ENCODE data around the gene H19. TPM values are rescaled to one million over a fixed set of nuclear protein-coding genes. Genes with fewer than 3 reads are reported as not detected.

The H19 gene
- total RNA-seq, 1 donor from 2014 or later, result 67.3 TPM

DNA sequence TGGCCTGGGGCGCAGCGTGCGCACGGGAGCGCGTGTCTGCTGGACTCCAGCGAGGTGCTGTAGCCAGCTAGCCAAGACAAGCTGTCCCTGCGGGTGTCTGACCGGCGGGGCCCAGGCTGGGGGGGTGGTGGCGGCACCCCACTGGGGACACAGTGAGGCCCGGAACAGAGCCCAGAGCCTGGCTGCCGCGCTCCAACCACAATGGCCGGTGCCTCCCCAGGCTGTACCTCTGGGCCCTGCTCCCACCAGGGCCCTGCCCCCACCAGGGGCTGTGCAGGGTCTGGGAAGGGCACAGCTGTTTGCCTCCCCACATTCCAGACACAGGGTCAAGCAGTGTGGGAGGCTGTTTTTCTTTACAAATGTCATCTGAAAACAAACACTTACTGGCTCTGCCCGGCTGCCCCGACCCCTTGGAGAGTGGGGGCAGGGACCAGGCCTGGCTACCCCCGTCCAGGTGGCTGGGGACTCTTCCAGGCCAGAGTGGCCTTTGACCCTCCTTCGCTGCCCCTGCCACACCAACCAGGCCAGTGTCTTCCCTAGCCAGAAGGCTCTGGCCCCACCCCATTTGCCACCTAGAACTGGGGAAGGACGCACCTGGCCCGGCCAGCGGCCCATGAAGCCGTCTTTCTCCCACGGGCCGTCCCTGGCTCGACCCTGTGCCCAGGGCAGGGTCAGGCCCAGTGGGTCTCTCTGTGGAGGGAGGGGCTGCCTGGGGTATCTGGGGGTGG, 14.6 kb downstream of the H19 start:
- no peak for DNase-seq (ENCODE audit: low spot score)

DNA sequence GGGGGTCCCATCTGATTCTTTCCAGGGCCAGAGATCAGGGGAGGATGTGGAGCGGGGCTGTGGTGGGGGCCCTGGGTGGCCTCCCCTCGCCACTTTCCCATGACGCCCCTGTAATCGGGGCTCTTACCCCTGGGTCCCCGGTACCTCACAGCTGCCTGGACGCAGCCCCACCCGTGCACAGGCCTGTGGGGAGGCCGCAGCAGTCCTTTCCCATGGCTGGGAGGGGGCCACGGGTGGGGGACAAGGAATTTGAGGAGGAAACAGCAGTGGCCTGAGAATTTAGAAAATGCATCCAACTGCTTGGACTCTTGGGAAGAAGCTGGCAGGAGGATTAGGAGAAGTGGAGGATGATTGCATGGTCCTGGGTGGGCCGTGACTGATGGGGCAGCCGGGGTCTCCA, 18.0 kb downstream of the H19 start:
- no peak for DNase-seq (ENCODE audit: low spot score)

DNA sequence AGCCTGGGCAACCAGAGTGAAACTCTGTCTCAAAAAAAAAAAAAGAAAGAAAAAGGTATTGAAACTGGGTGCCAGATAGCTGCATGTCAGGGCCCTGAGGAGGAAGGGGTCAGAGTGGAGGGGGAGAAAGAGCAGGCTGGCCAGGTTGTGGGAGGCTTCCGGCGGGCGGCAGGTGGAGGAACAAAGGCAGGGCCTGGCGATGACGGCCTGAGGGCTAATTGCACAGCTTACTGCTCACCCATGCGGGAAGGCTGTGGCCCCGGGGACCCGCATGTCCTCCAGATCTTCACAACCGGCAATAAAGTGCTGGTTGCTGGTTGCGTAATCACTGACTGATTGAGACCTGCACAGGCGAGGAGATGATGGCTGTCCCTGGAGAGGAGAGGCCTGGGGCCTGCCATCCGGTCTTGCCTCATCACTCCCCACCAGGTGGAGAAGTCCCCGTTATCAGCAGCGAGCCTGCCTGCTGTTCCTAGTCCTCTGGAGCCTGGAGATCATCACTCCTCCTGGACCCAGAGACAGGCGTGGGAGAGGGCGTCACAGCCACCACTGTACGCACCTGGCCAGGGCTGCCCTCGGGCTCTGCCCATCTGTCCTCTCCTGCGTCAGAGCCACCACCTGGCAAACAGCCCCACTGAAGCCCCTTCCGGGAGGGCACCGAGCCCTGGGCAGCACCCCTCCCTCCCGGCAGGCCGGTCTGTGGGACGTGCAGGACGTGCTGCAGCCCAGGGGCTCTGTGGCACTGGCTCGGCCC, 18.7 kb downstream of the H19 start:
- DNase-seq (ENCODE audit: low spot score), result no peak

DNA sequence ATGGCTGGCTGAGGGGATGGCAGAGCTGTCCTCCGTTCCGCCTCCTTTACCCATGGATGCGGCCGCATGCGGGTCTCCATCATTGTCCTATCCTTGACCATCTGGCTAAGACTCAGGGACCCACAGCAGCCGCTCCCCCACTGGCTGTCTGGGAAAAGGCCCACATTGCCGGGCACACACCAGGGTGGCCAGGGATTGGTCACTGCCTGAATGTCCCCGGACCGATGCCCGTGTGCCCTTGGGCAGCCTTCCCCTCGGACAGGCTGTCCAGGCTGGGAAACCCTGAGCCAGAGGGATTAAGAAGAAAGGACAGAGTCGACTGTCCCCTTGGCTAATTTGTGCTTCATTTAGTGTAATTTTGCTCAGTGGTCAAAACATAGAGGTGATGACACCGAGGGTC, 22.5 kb downstream of the H19 start:
- DNase-seq (ENCODE audit: low spot score), result no peak

DNA sequence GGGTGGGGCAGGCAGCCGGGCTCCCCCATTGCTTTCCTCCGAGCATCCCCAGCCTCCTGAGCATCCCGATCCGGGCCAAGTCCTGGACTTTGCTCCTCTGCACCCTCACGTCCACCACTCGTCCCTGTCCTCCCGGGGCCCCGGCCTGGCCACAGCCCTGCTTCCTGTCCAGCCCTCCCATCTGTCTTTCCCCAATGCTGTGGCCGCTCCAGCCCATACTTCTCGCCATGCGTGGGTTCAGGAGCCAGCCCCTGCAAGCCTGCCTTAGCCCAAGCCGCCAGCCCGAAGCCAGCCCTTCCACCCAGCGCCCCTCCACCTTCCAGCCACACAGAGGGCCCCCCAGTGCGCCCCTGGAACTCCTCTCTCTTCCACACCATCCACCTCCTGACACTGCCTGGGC, 26.7 kb downstream of the H19 start:
- no peak for DNase-seq (ENCODE audit: low spot score)

DNA sequence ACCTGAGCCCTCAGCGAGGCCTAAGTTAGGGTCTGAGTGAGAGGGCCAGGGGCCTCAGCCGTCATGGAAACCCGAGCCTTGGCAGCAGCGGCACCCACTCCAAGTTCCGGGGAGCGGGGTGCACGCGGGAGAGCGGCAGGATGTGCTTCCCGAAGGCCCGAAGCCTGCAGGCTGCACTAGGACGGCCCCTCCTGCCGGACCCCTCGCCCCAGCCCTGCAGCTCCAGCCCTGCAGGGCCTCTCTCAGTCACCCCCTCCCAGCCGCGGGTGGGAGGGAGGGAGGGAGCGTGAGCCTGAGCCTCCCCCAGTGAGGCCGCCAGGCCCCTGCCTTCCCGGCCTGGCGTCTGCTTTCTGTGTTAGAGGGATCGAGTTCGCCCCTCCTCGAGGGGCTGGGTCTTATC, 27.9 kb downstream of the H19 start:
- DNase-seq (ENCODE audit: low spot score), result no peak

DNA sequence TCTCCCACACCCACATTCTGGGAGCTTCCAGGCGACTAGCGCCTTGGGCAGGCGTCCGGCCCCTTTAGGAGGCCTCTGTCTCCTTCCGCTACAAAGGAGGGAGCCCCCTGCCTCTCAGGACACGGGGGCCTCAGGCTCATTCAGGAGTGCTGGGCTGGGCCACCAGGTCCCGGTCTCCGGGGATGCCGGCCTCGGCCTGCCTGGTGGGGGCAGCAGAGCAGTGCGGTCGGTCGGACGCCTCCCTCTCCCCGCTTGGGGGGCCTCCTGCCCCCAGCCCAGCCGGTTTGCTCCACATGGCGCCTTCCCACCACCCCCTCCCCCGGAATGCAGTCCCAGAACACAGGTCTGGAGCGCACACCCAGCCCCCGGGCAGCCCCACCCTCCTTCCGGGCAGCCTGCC, 28.6 kb downstream of the H19 start:
- no peak for DNase-seq (ENCODE audit: low spot score)

DNA sequence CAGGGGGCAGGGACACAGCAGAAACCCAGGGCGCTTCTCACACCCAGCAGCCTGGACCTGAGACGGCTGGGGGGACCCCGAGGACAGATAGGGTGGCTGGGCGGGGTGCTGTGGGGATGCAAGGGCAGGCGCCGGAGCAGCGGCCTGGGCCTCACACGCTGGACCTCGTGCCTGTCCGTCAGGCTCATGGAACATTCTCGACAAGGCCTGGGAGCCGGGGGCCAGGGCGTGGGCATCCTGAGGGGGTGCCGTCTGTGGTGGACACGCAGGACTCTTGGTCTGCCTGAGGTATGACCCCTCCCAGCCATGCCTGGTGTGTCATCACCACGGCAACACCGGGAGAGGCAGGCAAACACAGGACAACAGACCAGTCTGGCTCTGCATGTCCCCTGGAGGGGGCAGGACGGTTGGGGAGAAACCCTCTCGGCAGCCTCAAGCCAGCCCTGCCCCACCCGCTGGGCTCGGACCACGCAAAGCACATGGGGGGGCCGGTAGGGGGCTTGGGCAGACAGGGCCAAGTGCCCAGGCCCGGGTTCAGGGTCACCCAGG, 29.1 kb downstream of the H19 start:
- DNase-seq (ENCODE audit: low spot score), result no peak

DNA sequence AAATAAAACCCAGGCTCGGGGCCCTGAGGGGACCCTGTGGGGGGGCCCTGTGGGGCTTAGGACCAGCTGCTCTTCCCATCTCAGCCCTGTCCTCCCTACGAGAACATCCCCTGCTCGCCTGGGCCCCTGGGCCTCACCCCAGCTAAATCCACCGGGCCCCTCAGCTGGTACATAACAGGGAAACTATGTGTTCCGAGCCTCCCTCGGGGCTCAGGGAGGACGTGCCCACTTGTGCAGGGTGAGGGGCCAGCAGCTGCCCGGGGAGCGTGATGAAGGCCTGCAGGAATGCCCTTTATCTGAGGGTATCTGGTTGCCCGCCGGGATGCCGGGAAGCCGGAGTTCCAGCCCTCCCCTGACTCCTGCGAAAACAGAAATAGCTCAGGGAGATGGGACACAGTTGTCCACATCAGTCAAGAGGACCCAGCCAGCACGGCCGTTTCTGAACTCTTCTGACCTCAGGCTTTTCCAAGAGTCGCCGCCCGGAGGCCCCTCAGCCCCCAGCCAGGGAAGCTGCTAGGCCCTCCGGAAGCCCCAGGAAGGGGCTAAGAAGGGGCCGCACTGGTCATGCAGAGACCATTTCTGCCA, 29.9 kb downstream of the H19 start:
- DNase-seq (ENCODE audit: low spot score), result no peak

DNA sequence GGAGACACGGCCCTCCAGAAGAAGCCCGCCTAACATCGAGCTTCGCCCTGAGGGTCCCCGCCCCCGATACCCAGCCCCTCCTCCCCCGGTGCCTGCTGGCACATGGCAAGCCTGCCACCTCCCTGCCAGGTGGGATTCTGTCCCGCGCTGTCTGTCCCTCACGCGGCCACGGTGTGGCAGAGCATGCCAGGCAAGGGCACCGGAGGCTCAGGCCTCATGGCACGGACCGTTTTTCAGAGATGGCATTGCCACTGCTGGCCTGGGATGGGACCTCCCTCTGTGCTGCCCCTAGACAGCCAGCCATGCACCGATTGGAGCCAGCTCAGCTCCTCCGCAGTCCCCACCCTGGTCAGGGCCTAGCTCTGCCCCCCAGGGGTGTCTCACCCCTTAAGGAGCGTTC, 31.1 kb downstream of the H19 start:
- no peak for DNase-seq (ENCODE audit: low spot score)

DNA sequence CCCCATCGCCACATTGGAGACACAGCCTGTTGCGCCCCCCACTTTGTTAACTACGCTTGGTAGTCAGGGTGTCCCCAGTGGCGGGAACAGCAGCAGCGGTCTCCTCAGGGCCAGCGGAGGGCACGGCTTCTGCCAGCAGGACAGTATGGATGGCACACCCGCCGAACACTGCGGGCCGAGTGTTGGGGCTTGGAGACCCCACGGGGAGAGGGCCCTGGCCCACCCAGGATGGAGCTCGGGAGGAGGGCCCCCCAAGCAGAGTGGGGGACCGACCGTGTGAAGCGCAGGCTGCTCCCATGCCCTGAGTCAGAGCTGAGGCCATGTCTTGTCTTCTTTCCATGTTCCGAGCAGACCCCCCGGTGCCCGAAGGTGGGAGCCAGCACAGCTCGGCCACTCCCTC, 32.7 kb downstream of the H19 start:
- DNase-seq (ENCODE audit: low spot score), result no peak

DNA sequence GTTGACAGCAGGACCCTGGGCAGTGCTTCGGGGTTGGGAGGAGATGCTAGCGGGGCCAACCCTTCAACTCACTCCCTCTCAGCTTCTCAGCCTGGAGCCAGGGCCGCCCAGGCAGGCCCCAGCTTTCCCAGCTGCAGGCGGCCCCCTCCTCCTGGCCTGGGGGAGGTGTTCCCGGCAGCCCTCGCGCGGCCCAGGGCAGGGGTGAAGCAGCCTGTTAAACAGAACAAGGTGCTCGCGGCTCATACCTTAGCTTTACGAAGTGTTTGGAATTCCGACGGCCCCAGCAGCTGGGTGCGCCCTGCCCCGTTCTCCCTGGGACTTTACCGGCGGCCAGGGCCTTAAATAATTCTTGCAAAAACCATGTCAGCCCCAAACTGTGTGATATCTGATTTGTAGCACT, 33.3 kb downstream of the H19 start:
- DNase-seq (ENCODE audit: low spot score), result no peak

DNA sequence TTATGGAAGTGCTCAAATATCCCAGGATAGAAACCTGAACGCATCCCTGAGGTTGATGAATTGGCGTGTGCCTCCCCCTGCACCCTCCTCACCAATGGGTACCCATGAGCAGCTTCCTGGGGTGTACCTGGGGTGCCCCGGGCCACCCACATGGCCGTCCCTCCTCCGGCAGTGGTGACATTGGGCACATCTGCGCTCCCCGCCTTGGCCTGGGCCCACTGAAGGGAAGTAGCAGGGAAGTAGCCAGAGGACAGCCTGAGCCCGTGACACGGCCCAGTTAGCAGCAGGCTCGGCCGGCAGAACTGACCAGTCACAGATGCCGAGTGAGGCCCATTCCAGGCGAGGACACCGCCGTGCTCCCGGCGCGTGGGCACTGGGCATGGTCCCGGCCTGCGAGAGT, 33.8 kb downstream of the H19 start:
- no peak for DNase-seq (ENCODE audit: low spot score)

DNA sequence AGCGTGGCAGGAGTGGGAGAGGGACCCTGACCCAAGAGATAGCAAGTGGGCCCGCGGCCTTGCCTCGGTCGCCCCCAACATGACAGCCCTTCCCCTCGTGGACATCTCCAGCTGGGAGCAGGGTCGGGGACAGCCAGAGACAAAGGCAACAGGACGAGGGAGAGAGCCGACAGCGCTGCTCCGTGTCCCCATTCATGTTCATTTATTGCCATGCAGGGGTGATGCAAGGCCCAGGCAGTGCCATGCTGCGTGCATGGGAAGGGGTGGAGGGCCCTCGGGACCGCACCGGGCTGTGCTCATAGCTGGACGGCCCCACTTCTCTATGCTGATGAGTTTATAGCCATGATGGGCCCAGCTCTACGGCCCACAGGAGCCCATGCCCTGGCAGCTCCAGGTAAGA, 37.9 kb downstream of the H19 start:
- DNase-seq (ENCODE audit: low spot score), result no peak

DNA sequence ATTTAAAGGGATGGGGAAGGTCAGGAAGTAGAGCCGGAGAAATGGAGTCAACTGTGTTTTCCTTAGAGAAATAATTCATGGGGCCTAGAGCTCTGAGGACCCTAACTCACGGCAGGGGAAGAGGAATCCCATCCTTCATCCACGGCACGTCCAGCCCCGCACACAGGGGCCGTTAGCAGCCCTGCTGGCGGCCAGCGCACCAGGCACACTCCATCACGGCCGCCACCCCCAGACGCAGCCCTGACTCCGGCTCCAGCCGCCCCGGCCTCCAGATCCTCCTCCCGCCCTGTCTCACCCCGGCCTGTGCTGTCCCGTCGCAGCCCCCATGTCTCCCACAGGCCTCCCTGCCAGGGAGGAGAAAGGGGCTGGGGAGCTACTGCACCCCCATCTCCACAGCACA, 39.3 kb downstream of the H19 start:
- no peak for DNase-seq (ENCODE audit: low spot score)

DNA sequence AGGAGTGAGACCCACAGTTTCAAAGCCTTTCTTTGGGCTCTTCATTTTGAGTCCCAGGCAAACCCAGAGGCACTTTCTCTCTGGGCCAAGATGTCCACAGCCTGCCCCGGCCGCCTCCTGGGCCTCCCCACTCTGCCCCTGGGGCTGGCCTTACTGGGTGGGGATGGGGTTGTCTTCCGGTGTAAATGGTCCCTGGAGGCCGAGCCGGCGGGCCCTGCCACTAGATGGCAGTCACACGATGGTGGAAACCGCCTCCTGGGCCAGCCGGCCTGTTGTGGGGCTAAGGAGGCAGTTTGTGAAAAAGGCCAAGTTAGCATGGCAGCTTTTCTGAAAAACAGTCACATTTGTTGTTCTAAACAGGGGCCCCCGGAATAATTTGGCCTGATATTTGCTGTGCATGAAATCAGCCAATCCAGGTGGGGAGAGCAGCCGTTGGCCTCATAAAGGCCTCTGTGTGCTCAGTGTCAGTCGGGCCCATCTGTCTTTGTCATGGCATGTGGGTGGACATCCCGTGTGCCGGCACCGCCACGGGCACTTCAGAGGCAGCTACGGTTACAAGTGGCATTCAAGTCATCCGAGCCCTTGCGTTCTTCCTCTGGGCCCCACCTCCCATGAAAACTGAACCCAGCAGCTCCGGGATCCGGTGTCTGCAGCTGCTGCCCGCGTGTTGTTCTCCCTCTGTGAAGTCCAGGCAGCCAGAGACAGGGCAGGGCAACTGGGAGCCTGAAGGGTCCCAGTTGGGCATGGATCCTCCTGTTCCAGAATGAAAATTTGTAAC, 44.0 kb downstream of the H19 start:
- DNase-seq (ENCODE audit: low spot score), result no peak

DNA sequence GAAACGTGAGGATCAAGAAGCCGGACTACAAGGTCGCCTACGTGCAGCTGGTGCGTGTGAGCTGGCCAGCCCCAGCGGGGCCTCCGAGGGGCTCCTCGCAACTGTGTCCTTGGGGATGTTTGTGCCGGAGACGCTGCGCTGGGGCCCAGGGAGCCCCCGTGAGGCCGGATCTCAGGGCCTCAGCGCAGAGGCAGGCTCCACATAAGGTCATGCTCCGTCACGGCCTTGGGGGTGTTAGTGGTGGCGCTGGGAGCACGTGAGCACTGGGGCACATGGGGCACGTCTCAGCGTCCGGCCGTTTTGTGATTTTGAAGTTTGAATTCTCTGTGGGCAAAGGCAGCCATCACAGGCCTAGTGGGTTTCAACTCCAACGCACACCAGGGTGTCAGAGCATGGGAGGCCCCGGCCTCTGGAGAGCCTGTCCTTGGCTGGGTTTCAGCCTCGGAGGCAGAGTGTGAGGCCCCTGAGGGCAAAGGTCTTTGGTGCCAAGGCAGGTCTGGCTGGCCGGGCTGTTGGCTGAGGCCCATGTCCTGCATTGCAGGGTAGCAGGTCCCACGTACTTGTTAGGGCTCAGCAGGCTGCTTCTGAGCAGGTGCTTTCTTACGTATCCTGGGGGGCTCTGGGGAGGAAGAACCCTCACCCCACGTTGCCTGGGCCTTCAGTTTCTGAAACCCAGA, 44.7 kb downstream of the H19 start:
- no peak for DNase-seq (ENCODE audit: low spot score)

DNA sequence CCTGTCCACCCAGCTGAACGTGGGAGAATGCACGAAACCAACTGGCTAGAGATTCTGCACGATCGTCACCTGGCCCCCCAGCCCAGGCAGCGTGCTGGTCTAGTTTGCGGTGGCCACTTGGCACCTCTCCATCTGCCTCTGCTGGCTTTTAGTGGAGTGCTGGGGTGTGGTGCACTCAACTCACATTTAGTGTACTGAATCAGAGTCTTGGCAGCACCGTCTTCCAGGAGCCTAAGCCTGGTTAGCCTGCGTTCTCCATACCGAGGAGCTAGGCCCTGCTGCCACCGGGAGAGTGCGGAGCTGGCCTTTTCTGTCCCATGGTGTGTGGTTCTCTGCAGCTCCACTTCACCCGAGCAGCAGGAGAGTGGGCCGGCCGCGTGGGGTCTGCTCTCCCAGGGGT, 47.7 kb downstream of the H19 start:
- no peak for DNase-seq (ENCODE audit: low spot score)

DNA sequence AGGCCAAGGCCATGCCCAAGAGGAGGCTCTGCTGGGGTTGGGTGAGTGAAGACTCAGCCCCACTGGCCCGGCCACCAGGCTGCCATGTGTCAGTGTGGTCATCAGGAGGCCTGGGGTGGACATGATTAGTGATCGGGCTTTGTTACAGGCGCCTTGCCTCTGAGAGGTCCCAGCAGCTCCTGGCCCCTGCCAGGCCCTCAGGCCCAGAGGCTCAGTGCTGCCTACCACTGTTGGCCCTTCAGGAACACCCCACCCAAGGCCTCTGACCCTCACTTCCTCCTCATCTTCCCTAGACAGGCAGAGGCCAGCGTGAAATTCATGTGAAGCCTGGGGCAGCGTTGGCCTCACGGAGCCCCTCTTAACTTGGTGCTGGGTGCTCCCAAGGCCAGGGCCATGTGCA, 48.3 kb downstream of the H19 start:
- DNase-seq (ENCODE audit: low spot score), result no peak

DNA sequence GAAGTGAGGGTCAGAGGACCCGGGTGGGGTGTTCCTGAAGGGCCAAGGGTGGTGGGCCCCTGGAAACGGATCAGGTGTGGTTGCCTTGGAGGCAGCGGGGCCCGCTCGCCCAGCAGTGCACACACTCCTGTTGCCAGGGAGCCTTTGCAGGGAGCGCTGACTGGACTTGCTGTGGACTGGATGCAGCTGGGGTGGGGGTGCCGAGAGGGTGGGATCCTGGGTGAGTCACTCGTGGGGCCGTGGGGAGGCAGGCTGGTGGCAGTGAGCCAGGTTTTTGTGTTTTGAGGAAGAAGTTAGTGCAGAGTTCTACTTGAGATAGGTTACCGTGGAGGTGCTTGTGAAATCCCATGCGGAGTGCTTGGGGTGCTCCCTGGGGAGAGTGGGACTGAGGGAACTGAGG, 49.3 kb downstream of the H19 start:
- DNase-seq (ENCODE audit: low spot score), result no peak

DNA sequence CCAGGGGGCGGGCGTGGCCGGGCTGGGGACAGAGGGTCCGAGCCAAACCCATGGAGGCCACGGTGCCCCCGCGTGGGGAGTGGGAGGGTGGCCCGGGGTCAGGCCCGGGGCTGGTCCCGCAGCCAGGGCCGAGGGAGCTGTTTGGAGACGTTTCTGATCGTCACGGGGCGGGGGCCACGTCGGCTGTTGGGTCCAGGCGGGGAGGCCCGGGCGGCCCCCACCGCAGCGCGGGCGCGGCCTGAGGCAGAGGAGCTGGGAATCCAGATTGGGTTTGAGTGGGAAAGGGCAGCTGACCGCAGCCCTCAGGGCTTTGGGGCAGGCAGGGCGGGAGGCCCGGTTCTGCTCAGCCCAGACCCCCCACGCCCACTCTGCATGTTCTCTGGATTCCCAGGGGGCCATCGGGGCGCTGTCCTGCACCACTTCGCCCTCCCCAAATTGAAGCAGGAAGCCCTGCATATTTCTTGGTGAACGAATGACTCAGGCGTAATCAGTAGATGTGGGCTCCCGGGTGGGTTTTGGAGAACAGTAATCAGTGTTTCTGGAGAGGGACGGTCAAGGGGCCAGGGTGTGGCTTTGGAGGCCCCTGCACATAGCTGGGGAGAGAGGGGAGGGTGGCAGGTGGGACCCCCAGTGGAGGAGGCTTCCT, 49.9 kb downstream of the H19 start:
- DNase-seq (ENCODE audit: low spot score), result no peak

Measured in mucosa of gallbladder (tissue), 1 donor.